HEK293T (cell line): Measurements from ENCODE around the gene GPC2.
A peak's percentile ranks its signal among the peaks of the same experiment; 100 is the strongest.

Experiments
- CTCF ChIA-PET: fragments of 350-600 bp; formaldehyde crosslinking; extraction: SDS; loops from one replicate; lab custom pipeline; 2021; ENCODE audit warnings: antibody characterized with exemption, inconsistent platforms; lab: Yijun Ruan, JAX
- POLR2A ChIA-PET: fragments of 350-600 bp; formaldehyde crosslinking; extraction: SDS; loops from one replicate; lab custom pipeline; 2020; ENCODE audit warnings: antibody characterized with exemption, inconsistent platforms; lab: Yijun Ruan, JAX
- DNase-seq: peaks from one replicate; pipeline ENCODE4 v3.0.0; 2012; ENCODE audit warnings: mixed read lengths; ENCODE audit errors: extremely low spot score
- ARNT ChIP-seq: fragments of 450-650 bp; IDR thresholded peaks from 2 replicates; pipeline ENCODE4 v1.6.1; 2017; ENCODE audit warnings: mild to moderate bottlenecking
- CTBP1 ChIP-seq: fragments of 450-650 bp; IDR thresholded peaks from 2 replicates; pipeline ENCODE4 v1.6.1; 2016; ENCODE audit warnings: borderline replicate concordance
- ELF4 ChIP-seq: fragments of 450-650 bp; IDR thresholded peaks from 2 replicates; pipeline ENCODE4 v1.6.1; 2017; ENCODE audit warnings: antibody characterized with exemption
- FOXK2 ChIP-seq: fragments of 450-650 bp; IDR thresholded peaks from 2 replicates; pipeline ENCODE4 v1.6.1; 2016; ENCODE audit warnings: mild to moderate bottlenecking
- FOXM1 ChIP-seq: fragments of 450-650 bp; IDR thresholded peaks from 2 replicates; pipeline ENCODE4 v1.6.1; 2017; ENCODE audit warnings: mild to moderate bottlenecking, borderline replicate concordance
- HDGF ChIP-seq: fragments of 450-650 bp; IDR thresholded peaks from 2 replicates; pipeline ENCODE4 v1.6.1; 2017; ENCODE audit warnings: antibody characterized with exemption, borderline replicate concordance
- L3MBTL2 ChIP-seq: fragments of 450-650 bp; conservative IDR thresholded peaks from 2 replicates; pipeline ENCODE4 v1.6.1; 2016; ENCODE audit warnings: mild to moderate bottlenecking
- LEF1 ChIP-seq: fragments of 450-650 bp; IDR thresholded peaks from 2 replicates; pipeline ENCODE4 v1.6.1; 2017; ENCODE audit warnings: mild to moderate bottlenecking, borderline replicate concordance
- NFRKB ChIP-seq: fragments of 450-650 bp; IDR thresholded peaks from 2 replicates; pipeline ENCODE4 v1.6.1; 2016; ENCODE audit warnings: mild to moderate bottlenecking, moderate library complexity
- PKNOX1 ChIP-seq: fragments of 450-650 bp; IDR thresholded peaks from 2 replicates; pipeline ENCODE4 v1.6.1; 2016
- SP1 ChIP-seq: fragments of 450-650 bp; IDR thresholded peaks from 2 replicates; pipeline ENCODE4 v1.6.1; 2017
- SUZ12 ChIP-seq: fragments of 450-650 bp; IDR thresholded peaks from 2 replicates; pipeline ENCODE4 v1.6.1; 2016; ENCODE audit warnings: mild to moderate bottlenecking
- TARDBP ChIP-seq: fragments of 450-650 bp; IDR thresholded peaks from 2 replicates; pipeline ENCODE4 v1.6.1; 2016
- ZNF384 ChIP-seq: fragments of 450-650 bp; IDR thresholded peaks from 2 replicates; pipeline ENCODE4 v1.6.1; 2016

The GPC2 gene

DNA sequence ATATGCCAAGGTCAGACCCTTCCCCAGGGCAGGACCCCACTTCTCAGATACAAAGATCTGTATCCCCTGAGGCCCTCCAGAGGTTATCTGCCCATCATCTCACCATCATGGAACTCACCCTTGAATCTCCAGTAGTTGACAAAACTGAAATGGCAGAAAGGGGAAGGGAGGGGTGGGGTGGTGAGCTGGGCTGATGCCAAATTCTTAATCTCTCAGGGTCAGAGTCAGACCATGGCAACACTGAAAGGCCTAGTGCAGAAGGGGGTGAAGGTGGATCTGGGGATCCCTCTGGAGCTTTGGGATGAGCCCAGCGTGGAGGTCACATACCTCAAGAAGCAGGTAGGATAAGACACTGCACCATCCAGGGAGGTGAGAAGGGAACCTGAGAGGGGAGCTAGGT, 54.6 kb downstream of the GPC2 start:
- CTCF ChIA-PET: no interaction called here
- DNase-seq: no peak
- POLR2A ChIA-PET: interaction anchor here (1.1 to 6.0 kb wide), 2 partner anchors 20 to 307 kb away, joined by 3 to 80 read pairs; partner anchors contain the start of genes AP4M1 and MCM7
- TF ChIP-seq CTBP1 (no peak), ARNT (no peak), NFRKB (no peak), ZNF384 (no peak), FOXK2 (no peak), SP1 (no peak), L3MBTL2 (no peak), ELF4 (no peak), FOXM1 (no peak), LEF1 (no peak), HDGF (no peak), SUZ12 (no peak), TARDBP (no peak)

DNA sequence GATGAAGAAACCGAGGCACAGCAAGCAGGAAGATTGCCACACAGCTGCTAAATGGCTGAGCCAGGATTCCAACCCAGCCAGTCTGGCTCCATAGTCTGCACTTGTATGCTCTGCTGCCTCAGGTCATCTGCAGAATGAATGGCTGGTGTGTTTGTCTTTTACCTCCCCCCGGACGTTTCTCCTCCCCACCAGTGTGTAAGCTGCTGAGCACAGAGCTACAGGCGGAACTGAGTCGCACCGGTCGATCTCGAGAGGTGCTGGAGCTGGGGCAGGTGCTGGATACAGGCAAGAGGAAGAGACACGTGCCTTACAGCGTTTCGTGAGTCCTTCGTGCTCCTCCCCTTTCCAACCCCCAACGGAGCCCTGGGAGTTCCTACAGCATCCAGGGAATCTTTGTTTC, 55.1 kb downstream of the GPC2 start:
- DNase-seq: no peak
- POLR2A ChIA-PET: interaction anchor here (1.1 to 6.0 kb wide), 2 partner anchors 20 to 307 kb away, joined by 3 to 80 read pairs; partner anchors contain the start of genes AP4M1 and MCM7
- TF ChIP-seq HDGF: no peak
- CTCF ChIA-PET: no interaction called here

- ChIA-PET POLR2A (interaction anchor here (1.1 to 2.0 kb wide), 2 partner anchors 19 to 38 kb away, joined by 4 to 39 read pairs; partner anchors contain the start of genes AP4M1 and MCM7), CTCF (interaction anchor here (0.9 to 1.2 kb wide), 2 partner anchors 10 to 38 kb away, joined by 3 to 4 read pairs; no protein-coding TSS in a partner anchor)
- TF ChIP-seq CTBP1 (no peak), FOXM1 (no peak), TARDBP (no peak), FOXK2 (no peak)
- DNase-seq: no peak
Measured at GRCh38 chr7:100120733-100121036, 56.5 kb downstream of the GPC2 start.

DNA sequence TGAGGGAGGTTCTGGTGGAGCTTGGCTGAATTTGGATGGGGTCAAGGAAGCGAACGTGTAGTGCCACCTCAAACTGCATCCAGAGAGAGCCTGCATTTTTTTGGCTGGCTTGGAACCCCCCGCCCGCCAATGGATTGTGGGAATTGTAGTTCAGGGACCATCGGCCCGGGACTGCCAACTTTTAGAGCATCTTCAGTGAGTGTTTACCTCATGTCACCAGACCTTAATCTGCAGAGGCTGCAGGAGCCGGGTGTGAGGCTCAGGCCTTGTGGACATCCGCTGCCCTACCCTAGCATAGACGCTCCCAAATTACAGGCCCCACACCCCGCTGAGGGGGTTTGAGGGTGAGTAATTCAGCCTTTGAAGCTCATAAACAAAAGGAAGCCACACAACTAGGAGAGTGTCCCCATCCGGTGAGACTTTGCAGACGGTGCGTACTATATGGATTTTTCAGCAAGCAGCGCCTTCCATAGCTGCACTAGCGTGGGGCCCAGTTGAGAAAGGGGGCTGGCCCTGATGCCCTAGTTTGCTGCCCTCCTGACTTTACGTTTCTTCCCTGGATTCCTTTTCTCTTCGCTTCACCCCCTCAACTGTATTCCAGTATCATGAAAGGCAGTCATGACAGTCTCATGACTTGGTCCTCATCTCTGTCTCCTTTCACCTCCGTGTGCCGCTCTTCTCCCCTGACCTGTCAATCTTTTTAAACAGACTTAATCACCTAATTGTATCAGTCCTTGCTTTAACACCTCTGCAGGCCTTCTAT, 57.0 kb downstream of the GPC2 start:
- ChIA-PET CTCF (interaction anchor here (0.5 to 1.2 kb wide), 3 partner anchors 10 to 440 kb away, joined by 3 to 4 read pairs (median 3); no protein-coding TSS in a partner anchor), POLR2A (interaction anchor here (0.6 to 2.0 kb wide), 3 partner anchors 19 to 38 kb away, joined by 3 to 39 read pairs (median 4); partner anchors contain the start of genes AP4M1, LAMTOR4 and MCM7)
- TF ChIP-seq ZNF384 (peak; percentile 53; the same call in 1 of the 2 replicates), NFRKB (no peak), PKNOX1 (no peak)
- DNase-seq: peak; percentile 64
